Measurements from ENCODE around the gene MAP1LC3B2.

The MAP1LC3B2 gene

GRCh38 chr12:116529048-116529447, 30.1 kb upstream of the MAP1LC3B2 start:
- Histone ChIP-seq H2AFZ (ENCODE audit: low read length) (no peak overlapping the region), H3K4me3 (ENCODE audit: low read length, poor library complexity, severe bottlenecking) (peak overlapping the region; percentile 4), H3K36me3 (ENCODE audit: insufficient read depth, low read length) (no peaks in the 10 kb centered on the region), H3F3A (ENCODE audit: low read depth) (no peaks in the 10 kb centered on the region), H3K4me2 (ENCODE audit: low read depth, low read length, poor library complexity, severe bottlenecking) (peak overlapping the region; percentile 49), H4K20me1 (ENCODE audit: insufficient read depth, low read length, poor library complexity, severe bottlenecking) (no peaks in the 10 kb centered on the region), H3K27me3 (ENCODE audit: insufficient read depth, low read length, poor library complexity, severe bottlenecking) (no peaks in the 10 kb centered on the region), H3K9me2 (replicated peaks; ENCODE audit: low read depth, low read length) (no peaks in the 10 kb centered on the region), H3K9me3 (ENCODE audit: insufficient read depth, low read depth, low read length) (no peaks in the 10 kb centered on the region), H3K9ac (ENCODE audit: low read depth, low read length, poor library complexity, severe bottlenecking) (no peak overlapping the region), H3K4me1 (ENCODE audit: insufficient read depth, low read length, poor library complexity, severe bottlenecking) (peaks cover 23% of the 10 kb centered on the region), H3K79me2 (ENCODE audit: insufficient read depth, low read length) (no peaks in the 10 kb centered on the region)
- no peak for TF ChIP-seq CTCF (conservative IDR thresholded peaks at IDR 0.05; ENCODE audit: low read length)
- no peak for TF ChIP-seq EZH2phosphoT487 (IDR thresholded peaks at IDR 0.05; ENCODE audit: borderline replicate concordance)

GRCh38 chr12:116529686-116530085, 29.5 kb upstream of the MAP1LC3B2 start:
- no peaks in the 10 kb centered on the region for H3K79me2 ChIP-seq (ENCODE audit: insufficient read depth, low read length)
- H3F3A ChIP-seq (ENCODE audit: low read depth): no peaks in the 10 kb centered on the region
- no peak for TF ChIP-seq CTCF (conservative IDR thresholded peaks at IDR 0.05; ENCODE audit: low read length)
- TF ChIP-seq EZH2phosphoT487 (IDR thresholded peaks at IDR 0.05; ENCODE audit: borderline replicate concordance): no peak
- no peaks in the 10 kb centered on the region for H3K9me3 ChIP-seq (ENCODE audit: insufficient read depth, low read depth, low read length)
- H3K4me3 ChIP-seq (ENCODE audit: low read length, poor library complexity, severe bottlenecking): no peak overlapping the region
- peaks cover 27% of the 10 kb centered on the region for H3K4me1 ChIP-seq (ENCODE audit: insufficient read depth, low read length, poor library complexity, severe bottlenecking)
- no peaks in the 10 kb centered on the region for H3K36me3 ChIP-seq (ENCODE audit: insufficient read depth, low read length)
- H3K9ac ChIP-seq (ENCODE audit: low read depth, low read length, poor library complexity, severe bottlenecking): no peak overlapping the region
- no peaks in the 10 kb centered on the region for H3K9me2 ChIP-seq (replicated peaks; ENCODE audit: low read depth, low read length)
- H3K27me3 ChIP-seq (ENCODE audit: insufficient read depth, low read length, poor library complexity, severe bottlenecking): no peaks in the 10 kb centered on the region
- no peaks in the 10 kb centered on the region for H4K20me1 ChIP-seq (ENCODE audit: insufficient read depth, low read length, poor library complexity, severe bottlenecking)
- no peak overlapping the region for H3K4me2 ChIP-seq (ENCODE audit: low read depth, low read length, poor library complexity, severe bottlenecking)
- no peak overlapping the region for H2AFZ ChIP-seq (ENCODE audit: low read length)

- H2AFZ ChIP-seq (ENCODE audit: low read length): peak overlapping the region; percentile 90
- no peaks in the 10 kb centered on the region for H3K9me2 ChIP-seq (replicated peaks; ENCODE audit: low read depth, low read length)
- H4K20me1 ChIP-seq (ENCODE audit: insufficient read depth, low read length, poor library complexity, severe bottlenecking): no peaks in the 10 kb centered on the region
- no peaks in the 10 kb centered on the region for H3K36me3 ChIP-seq (ENCODE audit: insufficient read depth, low read length)
- peak overlapping the region; percentile 75 for H3K4me2 ChIP-seq (ENCODE audit: low read depth, low read length, poor library complexity, severe bottlenecking)
- H3K27me3 ChIP-seq (ENCODE audit: insufficient read depth, low read length, poor library complexity, severe bottlenecking): no peaks in the 10 kb centered on the region
- peak overlapping the region; percentile 77 for H3K4me3 ChIP-seq (ENCODE audit: low read length, poor library complexity, severe bottlenecking)
- peak; percentile 29 for TF ChIP-seq CTCF (conservative IDR thresholded peaks at IDR 0.05; ENCODE audit: low read length)
- TF ChIP-seq EZH2phosphoT487 (IDR thresholded peaks at IDR 0.05; ENCODE audit: borderline replicate concordance): no peak
- H3K9me3 ChIP-seq (ENCODE audit: insufficient read depth, low read depth, low read length): no peaks in the 10 kb centered on the region
- H3F3A ChIP-seq (ENCODE audit: low read depth): no peaks in the 10 kb centered on the region
- peaks cover 27% of the 10 kb centered on the region for H3K4me1 ChIP-seq (ENCODE audit: insufficient read depth, low read length, poor library complexity, severe bottlenecking)
- H3K9ac ChIP-seq (ENCODE audit: low read depth, low read length, poor library complexity, severe bottlenecking): peak overlapping the region; percentile 58
- no peaks in the 10 kb centered on the region for H3K79me2 ChIP-seq (ENCODE audit: insufficient read depth, low read length)
Measured at GRCh38 chr12:116532428-116532827, 26.8 kb upstream of the MAP1LC3B2 start.

Measured in Loucy (cell line).